Stimulated activated CD8-positive, alpha-beta memory T cell treated with anti-CD3 and anti-CD28 coated beads, Interleukin-12 subunit alpha, Interleukin-12 subunit beta, amount 100 ng/mL, for 4 hours (primary cell): ENCODE data around the gene PEX12.
"Not testable (repeated sequence)": the region's sequence is repeated elsewhere in the genome, so short reads cannot be mapped to it uniquely, and the experiment has no call there.

ENCODE experiments used
- DNase-seq: peaks from one replicate; pipeline ENCODE4 v3.0.0-alpha.2; 2020; ENCODE audit warnings: low read depth

Gene PEX12

GRCh38 chr17:35578197-35578928 lies at the start of gene PEX12:
PEX12 (minus strand) TSS chr17:35578571; CDS start chr17:35578021, 550 bp downstream.
- DNase-seq = peak; percentile 72

GRCh38 chr17:35627417-35627816 lies 49.0 kb upstream of the PEX12 start:
- DNase-seq = no peak

GRCh38 chr17:35621768-35622167 lies 43.4 kb upstream of the PEX12 start:
- DNase-seq = no peak

- DNase-seq = no peak
These were observed 40.3 kb upstream of the PEX12 start for GRCh38 chr17:35618628-35619027.

GRCh38 chr17:35617505-35617904 lies 39.1 kb upstream of the PEX12 start:
- no peak for DNase-seq

- no peak for DNase-seq
These were observed 38.2 kb upstream of the PEX12 start for GRCh38 chr17:35616536-35616935.

GRCh38 chr17:35614810-35615209 lies 36.4 kb upstream of the PEX12 start:
- DNase-seq = no peak

GRCh38 chr17:35612924-35613521 lies 34.7 kb upstream of the PEX12 start:
- no peak for DNase-seq

- DNase-seq = not testable (repeated sequence)
These were observed 32.4 kb upstream of the PEX12 start for GRCh38 chr17:35610746-35611145.

- DNase-seq = no peak
These were observed 31.5 kb upstream of the PEX12 start for GRCh38 chr17:35609831-35610230.

GRCh38 chr17:35607239-35607847 lies 29.0 kb upstream of the PEX12 start:
- DNase-seq = no peak

GRCh38 chr17:35605678-35606077 lies 27.3 kb upstream of the PEX12 start:
- no peak for DNase-seq

- DNase-seq = no peak
These were observed 25.3 kb upstream of the PEX12 start for GRCh38 chr17:35603674-35604073.

- DNase-seq = no peak
These were observed 19.2 kb upstream of the PEX12 start for GRCh38 chr17:35597604-35598003.

GRCh38 chr17:35596530-35597233 lies 18.3 kb upstream of the PEX12 start:
- DNase-seq = no peak

GRCh38 chr17:35596072-35596471 lies 17.7 kb upstream of the PEX12 start:
- no peak for DNase-seq

GRCh38 chr17:35588196-35588920 lies 10.0 kb upstream of the PEX12 start:
- DNase-seq = no peak

- peak; percentile 95 for DNase-seq
These were observed 8.9 kb upstream of the PEX12 start, which contains the start of gene AP2B1 for GRCh38 chr17:35587074-35587961. AP2B1 (plus strand) TSS chr17:35587322; CDS start chr17:35594031, 6,709 bp downstream.

- no peak for DNase-seq
These were observed 8.2 kb upstream of the PEX12 start for GRCh38 chr17:35586569-35587073.

GRCh38 chr17:35584061-35584460 lies 5.7 kb upstream of the PEX12 start:
- no peak for DNase-seq
